Stimulated activated CD8-positive, alpha-beta memory T cell treated with anti-CD3 and anti-CD28 coated beads, Interleukin-15, amount 100 ng/mL, for 48 hours (primary cell): Measurements from ENCODE around the gene SLIT3.
"Not testable (repeated sequence)": the region's sequence is repeated elsewhere in the genome, so short reads cannot be mapped to it uniquely, and the experiment has no call there.

Source experiments
- DNase-seq, 2 donors: peaks; one replicate each; pipeline ENCODE4 v3.0.0-alpha.2; 2020; ENCODE audit warnings: low read depth in 2 of 2

The SLIT3 gene

GRCh38 chr5:169219351-169219750 is 81.6 kb downstream of the SLIT3 start:
- no peak for DNase-seq

GRCh38 chr5:169218861-169219260 is 82.1 kb downstream of the SLIT3 start:
- no peak for DNase-seq

- no peak for DNase-seq
These were observed 82.8 kb downstream of the SLIT3 start for GRCh38 chr5:169218176-169218575.

GRCh38 chr5:169216866-169217265 is 84.1 kb downstream of the SLIT3 start:
- DNase-seq, result no peak

- DNase-seq, result no peak
These were observed 87.5 kb downstream of the SLIT3 start for GRCh38 chr5:169213479-169213878.

GRCh38 chr5:169211761-169212160 is 89.2 kb downstream of the SLIT3 start:
- not testable (repeated sequence) for DNase-seq

GRCh38 chr5:169204788-169205400 is 96.0 kb downstream of the SLIT3 start:
- DNase-seq, result no peak

GRCh38 chr5:169202969-169203368 is 98.0 kb downstream of the SLIT3 start:
- DNase-seq, result no peak

GRCh38 chr5:169201597-169201996 is 99.3 kb downstream of the SLIT3 start:
- DNase-seq, result no peak

- no peak for DNase-seq
These were observed 100.7 kb downstream of the SLIT3 start for GRCh38 chr5:169200125-169200778.

- no peak for DNase-seq
These were observed 103.6 kb downstream of the SLIT3 start for GRCh38 chr5:169197343-169197742.

- DNase-seq, result no peak
These were observed 104.9 kb downstream of the SLIT3 start for GRCh38 chr5:169196059-169196458.

GRCh38 chr5:169195601-169196000 is 105.3 kb downstream of the SLIT3 start:
- DNase-seq, result no peak

- no peak for DNase-seq
These were observed 108.4 kb downstream of the SLIT3 start for GRCh38 chr5:169192536-169192935.

- no peak for DNase-seq
These were observed 110.1 kb downstream of the SLIT3 start for GRCh38 chr5:169190849-169191248.

- no peak for DNase-seq
These were observed 115.3 kb downstream of the SLIT3 start for GRCh38 chr5:169185626-169186025.

GRCh38 chr5:169183576-169183975 is 117.4 kb downstream of the SLIT3 start:
- no peak for DNase-seq

- DNase-seq, result no peak
These were observed 118.1 kb downstream of the SLIT3 start for GRCh38 chr5:169182797-169183196.

GRCh38 chr5:169181814-169182213 is 119.1 kb downstream of the SLIT3 start:
- no peak for DNase-seq

- DNase-seq, result no peak
These were observed 122.2 kb downstream of the SLIT3 start for GRCh38 chr5:169178754-169179153.

GRCh38 chr5:169178274-169178673 is 122.7 kb downstream of the SLIT3 start:
- no peak for DNase-seq

- no peak for DNase-seq
These were observed 123.9 kb downstream of the SLIT3 start for GRCh38 chr5:169176709-169177694.

GRCh38 chr5:169175733-169176132 is 125.2 kb downstream of the SLIT3 start:
- DNase-seq, result no peak
